ENCODE measurements around the gene KCNE4. TPM values are rescaled to one million over a fixed set of nuclear protein-coding genes. Genes with fewer than 3 reads are reported as not detected.

The KCNE4 gene
- total RNA-seq, 1 experiment from 2014 or later = not detected

DNA sequence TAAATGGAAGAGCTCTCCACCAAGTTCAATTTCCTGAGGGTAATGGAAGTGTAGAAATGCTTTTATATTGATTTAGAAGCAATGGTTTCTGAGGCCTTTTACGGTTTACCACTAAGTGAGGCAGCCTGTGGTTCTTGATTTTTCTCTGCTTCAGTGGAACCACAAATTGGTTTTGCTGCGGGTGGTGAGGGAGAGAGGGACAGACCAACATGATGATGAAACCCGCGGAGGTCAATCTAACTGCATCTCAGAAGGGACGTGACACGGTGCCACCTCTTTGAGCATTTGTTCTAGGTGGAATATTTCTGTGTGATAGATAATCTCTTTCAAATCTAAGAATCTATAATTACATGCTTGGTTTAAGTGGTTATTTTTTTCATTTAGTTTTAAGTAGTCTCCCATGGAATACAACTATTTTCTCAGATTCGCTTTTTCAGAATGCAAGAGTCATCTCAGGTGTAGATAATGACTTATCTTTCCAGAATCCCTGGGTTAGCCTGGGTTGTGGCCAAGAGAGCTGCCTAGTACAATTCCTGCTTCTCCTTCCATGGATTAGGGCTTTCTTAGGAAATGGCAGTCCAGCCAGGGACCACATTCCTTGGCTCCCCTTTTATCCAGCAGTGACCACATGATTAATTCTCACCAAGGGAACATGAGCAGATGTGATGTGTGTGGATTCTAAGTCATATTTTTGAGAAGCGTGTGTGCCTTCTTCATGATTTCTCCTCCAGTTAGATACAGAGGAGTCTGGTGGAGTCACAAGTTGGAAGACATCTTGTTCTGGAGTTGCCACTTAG, 52.5 kb downstream of the KCNE4 start:
- H3F3A ChIP-seq (ENCODE audit: low read length, unreplicated experiment) = no peaks in the 10 kb centered on the region
- no peaks in the 10 kb centered on the region for H3K79me2 ChIP-seq (ENCODE audit: low read length)
- intact Hi-C loops (cut with micrococcal nuclease) = no loop called here
- BruUV-seq (replicated peaks) = no TSS peak
- H3K9ac ChIP-seq (ENCODE audit: low read length) = no peak overlapping the region
- no peaks in the 10 kb centered on the region for H3K36me3 ChIP-seq (ENCODE audit: low read depth, low read length)
- no peak overlapping the region for H3K4me3 ChIP-seq (ENCODE audit: low read length)
- no peak overlapping the region for H3K27ac ChIP-seq (ENCODE audit: low read length)
- TF ChIP-seq, protein P1, sequence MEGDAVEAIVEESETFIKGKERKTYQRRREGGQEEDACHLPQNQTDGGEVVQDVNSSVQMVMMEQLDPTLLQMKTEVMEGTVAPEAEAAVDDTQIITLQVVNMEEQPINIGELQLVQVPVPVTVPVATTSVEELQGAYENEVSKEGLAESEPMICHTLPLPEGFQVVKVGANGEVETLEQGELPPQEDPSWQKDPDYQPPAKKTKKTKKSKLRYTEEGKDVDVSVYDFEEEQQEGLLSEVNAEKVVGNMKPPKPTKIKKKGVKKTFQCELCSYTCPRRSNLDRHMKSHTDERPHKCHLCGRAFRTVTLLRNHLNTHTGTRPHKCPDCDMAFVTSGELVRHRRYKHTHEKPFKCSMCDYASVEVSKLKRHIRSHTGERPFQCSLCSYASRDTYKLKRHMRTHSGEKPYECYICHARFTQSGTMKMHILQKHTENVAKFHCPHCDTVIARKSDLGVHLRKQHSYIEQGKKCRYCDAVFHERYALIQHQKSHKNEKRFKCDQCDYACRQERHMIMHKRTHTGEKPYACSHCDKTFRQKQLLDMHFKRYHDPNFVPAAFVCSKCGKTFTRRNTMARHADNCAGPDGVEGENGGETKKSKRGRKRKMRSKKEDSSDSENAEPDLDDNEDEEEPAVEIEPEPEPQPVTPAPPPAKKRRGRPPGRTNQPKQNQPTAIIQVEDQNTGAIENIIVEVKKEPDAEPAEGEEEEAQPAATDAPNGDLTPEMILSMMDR (conservative IDR thresholded peaks at IDR 0.05; ENCODE audit: low read depth, low read length) = no peak
- TF ChIP-seq EZH2phosphoT487 (IDR thresholded peaks at IDR 0.05; ENCODE audit: borderline replicate concordance, low read length) = no peak
- no peak for TF ChIP-seq EZH2 (IDR thresholded peaks at IDR 0.05; ENCODE audit: low read length, unreplicated experiment)
- DNase-seq (no peak), ATAC-seq (no peak)
- peaks cover 29% of the 10 kb centered on the region; the same call in 1 of the 2 replicates for H3K27me3 ChIP-seq (ENCODE audit: low read length)
- no peaks in the 10 kb centered on the region for H4K20me1 ChIP-seq (ENCODE audit: low read length)
- H3K9me3 ChIP-seq (ENCODE audit: low read length) = no peaks in the 10 kb centered on the region
- H3K4me1 ChIP-seq (ENCODE audit: insufficient read depth, low read length) = no peaks in the 10 kb centered on the region
- POLR2A ChIA-PET (ENCODE audit: unreplicated experiment) = no interaction called here
- H3K4me2 ChIP-seq (ENCODE audit: low read length) = no peak overlapping the region
- H3K9me2 ChIP-seq (replicated peaks; ENCODE audit: low read length) = no peaks in the 10 kb centered on the region
- CTCF ChIA-PET = no interaction called here
- H2AFZ ChIP-seq (ENCODE audit: low read length) = no peak overlapping the region

Other genes starting within 250 kb of the KCNE4 start
- 216 and 236 TPM in 2 replicates for gene ACSL3, start 191.2 kb upstream of the KCNE4 start, total RNA-seq (2014; rRNA removed)

Measured in PC-3 (cell line).